ENCODE data around the gene TGM1.

DNA sequence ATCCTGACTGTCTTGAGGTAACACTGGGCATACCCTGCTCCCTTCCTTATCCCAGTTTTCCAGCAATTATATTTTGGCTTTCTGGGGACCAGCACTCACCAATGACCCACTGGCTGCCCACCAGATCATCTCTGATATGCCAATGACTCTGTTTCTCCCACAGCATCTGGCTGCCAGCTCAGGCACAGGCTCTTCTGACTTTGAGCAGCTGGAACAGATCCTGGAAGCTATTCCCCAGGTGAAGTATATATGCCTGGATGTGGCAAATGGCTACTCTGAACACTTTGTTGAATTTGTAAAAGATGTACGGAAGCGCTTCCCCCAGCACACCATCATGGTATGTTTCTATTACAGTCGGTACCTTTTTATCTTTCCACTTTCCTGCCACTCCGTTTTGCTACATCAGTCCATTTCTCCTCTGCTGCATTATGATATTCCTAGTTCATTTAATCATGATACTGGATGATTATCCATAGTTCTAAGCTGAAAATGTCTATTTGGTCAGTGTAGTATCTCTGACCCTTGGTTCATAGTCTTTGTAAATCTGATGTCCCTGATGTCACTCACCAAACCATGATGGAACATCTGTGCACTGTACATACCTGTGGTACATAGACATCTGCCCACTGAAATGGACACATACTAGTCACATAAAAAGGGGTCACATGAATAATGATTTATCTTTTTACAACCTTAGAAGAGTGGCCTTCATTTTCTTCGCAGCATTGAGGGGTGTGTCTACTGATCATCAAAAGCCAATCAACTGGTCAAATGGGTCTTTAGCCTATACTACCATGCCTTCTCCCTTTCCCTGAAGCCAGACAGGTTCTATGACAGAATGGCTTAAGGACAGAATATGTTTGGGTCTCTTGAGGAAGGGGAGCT is 26.9 kb downstream of the TGM1 start:
- TF ChIP-seq, protein P1, sequence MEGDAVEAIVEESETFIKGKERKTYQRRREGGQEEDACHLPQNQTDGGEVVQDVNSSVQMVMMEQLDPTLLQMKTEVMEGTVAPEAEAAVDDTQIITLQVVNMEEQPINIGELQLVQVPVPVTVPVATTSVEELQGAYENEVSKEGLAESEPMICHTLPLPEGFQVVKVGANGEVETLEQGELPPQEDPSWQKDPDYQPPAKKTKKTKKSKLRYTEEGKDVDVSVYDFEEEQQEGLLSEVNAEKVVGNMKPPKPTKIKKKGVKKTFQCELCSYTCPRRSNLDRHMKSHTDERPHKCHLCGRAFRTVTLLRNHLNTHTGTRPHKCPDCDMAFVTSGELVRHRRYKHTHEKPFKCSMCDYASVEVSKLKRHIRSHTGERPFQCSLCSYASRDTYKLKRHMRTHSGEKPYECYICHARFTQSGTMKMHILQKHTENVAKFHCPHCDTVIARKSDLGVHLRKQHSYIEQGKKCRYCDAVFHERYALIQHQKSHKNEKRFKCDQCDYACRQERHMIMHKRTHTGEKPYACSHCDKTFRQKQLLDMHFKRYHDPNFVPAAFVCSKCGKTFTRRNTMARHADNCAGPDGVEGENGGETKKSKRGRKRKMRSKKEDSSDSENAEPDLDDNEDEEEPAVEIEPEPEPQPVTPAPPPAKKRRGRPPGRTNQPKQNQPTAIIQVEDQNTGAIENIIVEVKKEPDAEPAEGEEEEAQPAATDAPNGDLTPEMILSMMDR (IDR thresholded peaks at IDR 0.05) = no peak
- TF ChIP-seq POLR2A (IDR thresholded peaks at IDR 0.05) (no peak), EP300 (IDR thresholded peaks at IDR 0.05) (no peak)

Data from gastroesophageal sphincter (tissue), 3 donors.